Memory B cell (primary cell): ENCODE data around the gene RPS15.

ENCODE experiments used
- ATAC-seq: fragments of 150-1000 bp; cut with Tn5 transposase; 2 replicates; pipeline ENCODE4 v1.10.0; 2021; ENCODE audit warnings: low read depth, mild to moderate bottlenecking, moderate library complexity
- DNase-seq, 2 donors: peaks; one replicate each; pipeline ENCODE4 v3.0.0; 2022; ENCODE audit warnings: low spot score in 2 of 2
- H3K27ac Mint-ChIP-seq: one replicate; pipeline ENCODE4 v1.8.0; 2022; ENCODE audit warnings: mild to moderate bottlenecking, moderate library complexity, mixed read lengths
- H3K27me3 Mint-ChIP-seq: one replicate; pipeline ENCODE4 v1.8.0; 2022; ENCODE audit warnings: mixed read lengths
- H3K36me3 Mint-ChIP-seq: one replicate; pipeline ENCODE4 v1.8.0; 2022; ENCODE audit warnings: mild to moderate bottlenecking, mixed read lengths
- H3K4me1 Mint-ChIP-seq: one replicate; pipeline ENCODE4 v1.8.0; 2022; ENCODE audit warnings: mixed read lengths
- H3K4me3 Mint-ChIP-seq: one replicate; pipeline ENCODE4 v1.8.0; 2022; ENCODE audit warnings: mild to moderate bottlenecking, moderate library complexity, mixed read lengths
- H3K9me3 Mint-ChIP-seq: one replicate; pipeline ENCODE4 v1.8.0; 2022; ENCODE audit warnings: mixed read lengths

RPS15 gene

GRCh38 chr19:1421218-1421957, 16.8 kb upstream of the RPS15 start:
- Mint-ChIP-seq H3K36me3 (peaks cover 30% of the 10 kb centered on the region), H3K27ac (no peak overlapping the region), H3K4me1 (peaks cover 2% of the 10 kb centered on the region), H3K4me3 (no peak overlapping the region), H3K9me3 (no peaks in the 10 kb centered on the region), H3K27me3 (no peaks in the 10 kb centered on the region)
- ATAC-seq (no peak), DNase-seq (no peak)

- ATAC-seq (no peak), DNase-seq (no peak)
- Mint-ChIP-seq H3K27me3 (no peaks in the 10 kb centered on the region), H3K36me3 (peaks cover 30% of the 10 kb centered on the region), H3K9me3 (no peaks in the 10 kb centered on the region), H3K27ac (no peak overlapping the region), H3K4me3 (no peak overlapping the region), H3K4me1 (no peaks in the 10 kb centered on the region)
These were observed 16.3 kb upstream of the RPS15 start for GRCh38 chr19:1421958-1422305.

GRCh38 chr19:1422360-1422759, 15.8 kb upstream of the RPS15 start:
- peaks cover 28% of the 10 kb centered on the region for H3K36me3 Mint-ChIP-seq
- H3K4me1 Mint-ChIP-seq, result no peaks in the 10 kb centered on the region
- DNase-seq (no peak), ATAC-seq (no peak)
- H3K4me3 Mint-ChIP-seq, result no peak overlapping the region
- no peaks in the 10 kb centered on the region for H3K27me3 Mint-ChIP-seq
- no peaks in the 10 kb centered on the region for H3K9me3 Mint-ChIP-seq
- H3K27ac Mint-ChIP-seq, result no peak overlapping the region

GRCh38 chr19:1422943-1423342, 15.3 kb upstream of the RPS15 start:
- DNase-seq (no peak), ATAC-seq (no peak)
- H3K27ac Mint-ChIP-seq, result no peak overlapping the region
- no peaks in the 10 kb centered on the region for H3K27me3 Mint-ChIP-seq
- H3K9me3 Mint-ChIP-seq, result no peaks in the 10 kb centered on the region
- H3K36me3 Mint-ChIP-seq, result peaks cover 25% of the 10 kb centered on the region
- H3K4me1 Mint-ChIP-seq, result no peaks in the 10 kb centered on the region
- no peak overlapping the region for H3K4me3 Mint-ChIP-seq

GRCh38 chr19:1423436-1424191, 14.6 kb upstream of the RPS15 start:
- DNase-seq (no peak), ATAC-seq (no peak)
- Mint-ChIP-seq H3K9me3 (no peaks in the 10 kb centered on the region), H3K4me3 (no peak overlapping the region), H3K4me1 (no peaks in the 10 kb centered on the region), H3K36me3 (peaks cover 25% of the 10 kb centered on the region), H3K27ac (no peak overlapping the region), H3K27me3 (no peaks in the 10 kb centered on the region)

- ATAC-seq (no peak), DNase-seq (no peak)
- Mint-ChIP-seq H3K9me3 (no peaks in the 10 kb centered on the region), H3K4me3 (no peak overlapping the region), H3K27ac (no peak overlapping the region), H3K4me1 (no peaks in the 10 kb centered on the region), H3K27me3 (no peaks in the 10 kb centered on the region), H3K36me3 (peaks cover 21% of the 10 kb centered on the region)
These were observed 13.8 kb upstream of the RPS15 start for GRCh38 chr19:1424192-1424955.

GRCh38 chr19:1425102-1425837, 12.9 kb upstream of the RPS15 start:
- Mint-ChIP-seq H3K9me3 (no peaks in the 10 kb centered on the region), H3K27ac (no peak overlapping the region), H3K36me3 (peaks cover 23% of the 10 kb centered on the region), H3K4me3 (no peak overlapping the region), H3K4me1 (no peaks in the 10 kb centered on the region), H3K27me3 (no peaks in the 10 kb centered on the region)
- ATAC-seq, result no peak
- no peak for DNase-seq

GRCh38 chr19:1425902-1426301, 12.3 kb upstream of the RPS15 start:
- Mint-ChIP-seq H3K9me3 (no peaks in the 10 kb centered on the region), H3K36me3 (peaks cover 20% of the 10 kb centered on the region)
- no peak for ATAC-seq

GRCh38 chr19:1426736-1427135, 11.5 kb upstream of the RPS15 start:
- Mint-ChIP-seq H3K9me3 (no peaks in the 10 kb centered on the region), H3K27me3 (no peaks in the 10 kb centered on the region), H3K27ac (no peak overlapping the region), H3K4me3 (no peak overlapping the region), H3K36me3 (peaks cover 19% of the 10 kb centered on the region), H3K4me1 (no peaks in the 10 kb centered on the region)
- ATAC-seq (no peak), DNase-seq (no peak)

More at GRCh38 chr19:1425902-1426301, 12.3 kb upstream of the RPS15 start:
- no peak overlapping the region for H3K27ac Mint-ChIP-seq
- DNase-seq, result no peak
- H3K27me3 Mint-ChIP-seq, result no peaks in the 10 kb centered on the region
- no peak overlapping the region for H3K4me3 Mint-ChIP-seq
- no peaks in the 10 kb centered on the region for H3K4me1 Mint-ChIP-seq

GRCh38 chr19:1427221-1427920, 10.8 kb upstream of the RPS15 start:
- ATAC-seq, result no peak
- no peaks in the 10 kb centered on the region for H3K9me3 Mint-ChIP-seq
- no peaks in the 10 kb centered on the region for H3K27me3 Mint-ChIP-seq
- H3K27ac Mint-ChIP-seq, result no peak overlapping the region
- DNase-seq, result no peak
- H3K36me3 Mint-ChIP-seq, result peaks cover 19% of the 10 kb centered on the region
- no peaks in the 10 kb centered on the region for H3K4me1 Mint-ChIP-seq
- no peak overlapping the region for H3K4me3 Mint-ChIP-seq

- Mint-ChIP-seq H3K4me1 (no peaks in the 10 kb centered on the region), H3K27me3 (no peaks in the 10 kb centered on the region), H3K36me3 (peaks cover 12% of the 10 kb centered on the region)
These were observed 9.3 kb upstream of the RPS15 start for GRCh38 chr19:1428738-1429391.

GRCh38 chr19:1429750-1430149, 8.4 kb upstream of the RPS15 start:
- no peaks in the 10 kb centered on the region for H3K27me3 Mint-ChIP-seq
- H3K4me3 Mint-ChIP-seq, result no peak overlapping the region
- H3K36me3 Mint-ChIP-seq, result peaks cover 6% of the 10 kb centered on the region
- DNase-seq, result no peak
- no peaks in the 10 kb centered on the region for H3K9me3 Mint-ChIP-seq
- no peak for ATAC-seq
- no peaks in the 10 kb centered on the region for H3K4me1 Mint-ChIP-seq
- H3K27ac Mint-ChIP-seq, result no peak overlapping the region

More at GRCh38 chr19:1428738-1429391, 9.3 kb upstream of the RPS15 start:
- Mint-ChIP-seq H3K4me3 (no peak overlapping the region), H3K9me3 (no peaks in the 10 kb centered on the region), H3K27ac (no peak overlapping the region)
- no peak for DNase-seq
- no peak for ATAC-seq

- Mint-ChIP-seq H3K4me3 (no peak overlapping the region), H3K9me3 (no peaks in the 10 kb centered on the region), H3K27ac (no peak overlapping the region), H3K36me3 (peaks cover 3% of the 10 kb centered on the region), H3K4me1 (no peaks in the 10 kb centered on the region), H3K27me3 (no peaks in the 10 kb centered on the region)
- no peak for ATAC-seq
- no peak for DNase-seq
These were observed 8.0 kb upstream of the RPS15 start for GRCh38 chr19:1430246-1430645.
